Transverse colon (tissue), 3 donors: Measurements from ENCODE around the gene ANO1.

Experiments
- CTCF ChIP-seq, 5 experiments: fragments of 200-600 bp in 3 of 5; fragments of 450-650 bp in 2 of 5; sonication (generic) in 3 of 5; IDR thresholded peaks; 1 replicate in 2 of 5; 2 replicates in 3 of 5; pipeline ENCODE4 v1.5.1; 2016 to 2017; ENCODE audit warnings: antibody characterized with exemption in 5 of 5, inconsistent platforms in 3 of 5, mild to moderate bottlenecking in 2 of 5, moderate library complexity in 1 of 5
- POLR2A ChIP-seq: fragments of 450-650 bp; IDR thresholded peaks from one replicate; pipeline ENCODE4 v1.6.1; 2016; ENCODE audit warnings: antibody characterized with exemption, mild to moderate bottlenecking, moderate library complexity

- no peak for TF ChIP-seq CTCF (IDR thresholded peaks at IDR 0.05)
- no peak for TF ChIP-seq POLR2A
These were observed 44.4 kb upstream of the ANO1 start for GRCh38 chr11:70033711-70034070.
